ENCODE data around the gene LTA. TPM values are rescaled to one million over a fixed set of nuclear protein-coding genes. Genes with fewer than 3 reads are reported as not detected.

The LTA gene
- total and polyA plus RNA-seq, 4 donors, result 0.05 TPM; not detected in 3

DNA sequence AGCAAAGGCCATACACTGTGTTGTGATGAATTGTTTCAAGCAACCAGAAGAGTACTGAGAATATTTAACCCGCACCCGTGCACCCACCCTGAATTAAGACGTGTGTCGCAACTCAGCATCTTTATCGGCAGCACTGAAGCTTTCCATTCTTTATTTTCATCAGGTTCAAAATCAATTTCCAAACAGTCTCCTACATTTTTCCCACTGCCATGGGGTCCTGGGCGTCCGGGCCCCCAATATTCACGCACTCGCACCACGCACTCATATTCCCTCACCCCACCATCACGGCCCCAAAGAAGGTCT lies 8.3 kb downstream of the LTA start:
- no peaks in the 10 kb centered on the region for H3K27me3 ChIP-seq (ENCODE audit: control insufficient read depth in 4 of 4, insufficient read depth in 4 of 4, low read length in 3 of 4)
- H3K27ac ChIP-seq (ENCODE audit: low read depth in 1 of 2, low read length in 2 of 2), result peak overlapping the region; percentile 63 to 73
- H3K9ac ChIP-seq (ENCODE audit: low read depth in 1 of 2, low read length in 2 of 2), result peak overlapping the region in 1 of 2 donors; percentile 47
- no peak for DNase-seq (ENCODE audit: low spot score)
- H3K9me3 ChIP-seq (ENCODE audit: control insufficient read depth in 4 of 4, low read length in 3 of 4), result no peaks in the 10 kb centered on the region
- 42% methylated on average over 11 of the region's 11 CpGs for WGBS
- no peaks in the 10 kb centered on the region for H3K36me3 ChIP-seq (ENCODE audit: control insufficient read depth in 4 of 4, insufficient read depth in 3 of 4, low read depth in 1 of 4, low read length in 3 of 4)
- no peak for TF ChIP-seq EGR1 (IDR thresholded peaks at IDR 0.05; ENCODE audit: low read depth in 2 of 2)
- TF ChIP-seq FOXA2 (IDR thresholded peaks at IDR 0.05), result no peak
- TF ChIP-seq, protein P1, sequence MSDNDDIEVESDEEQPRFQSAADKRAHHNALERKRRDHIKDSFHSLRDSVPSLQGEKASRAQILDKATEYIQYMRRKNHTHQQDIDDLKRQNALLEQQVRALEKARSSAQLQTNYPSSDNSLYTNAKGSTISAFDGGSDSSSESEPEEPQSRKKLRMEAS (IDR thresholded peaks at IDR 0.05), result no peak
- TF ChIP-seq, protein P2, sequence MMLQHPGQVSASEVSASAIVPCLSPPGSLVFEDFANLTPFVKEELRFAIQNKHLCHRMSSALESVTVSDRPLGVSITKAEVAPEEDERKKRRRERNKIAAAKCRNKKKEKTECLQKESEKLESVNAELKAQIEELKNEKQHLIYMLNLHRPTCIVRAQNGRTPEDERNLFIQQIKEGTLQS (IDR thresholded peaks at IDR 0.05), result no peak
- TF ChIP-seq SP1 (IDR thresholded peaks at IDR 0.05), result no peak
- TF ChIP-seq NR2F2 (IDR thresholded peaks at IDR 0.05), result no peak
- no peak for TF ChIP-seq YY1 (IDR thresholded peaks at IDR 0.05)
- no peak for TF ChIP-seq HNF4G (IDR thresholded peaks at IDR 0.05)
- no peak for TF ChIP-seq HNF4A (conservative IDR thresholded peaks at IDR 0.05)
- TF ChIP-seq, protein P3, sequence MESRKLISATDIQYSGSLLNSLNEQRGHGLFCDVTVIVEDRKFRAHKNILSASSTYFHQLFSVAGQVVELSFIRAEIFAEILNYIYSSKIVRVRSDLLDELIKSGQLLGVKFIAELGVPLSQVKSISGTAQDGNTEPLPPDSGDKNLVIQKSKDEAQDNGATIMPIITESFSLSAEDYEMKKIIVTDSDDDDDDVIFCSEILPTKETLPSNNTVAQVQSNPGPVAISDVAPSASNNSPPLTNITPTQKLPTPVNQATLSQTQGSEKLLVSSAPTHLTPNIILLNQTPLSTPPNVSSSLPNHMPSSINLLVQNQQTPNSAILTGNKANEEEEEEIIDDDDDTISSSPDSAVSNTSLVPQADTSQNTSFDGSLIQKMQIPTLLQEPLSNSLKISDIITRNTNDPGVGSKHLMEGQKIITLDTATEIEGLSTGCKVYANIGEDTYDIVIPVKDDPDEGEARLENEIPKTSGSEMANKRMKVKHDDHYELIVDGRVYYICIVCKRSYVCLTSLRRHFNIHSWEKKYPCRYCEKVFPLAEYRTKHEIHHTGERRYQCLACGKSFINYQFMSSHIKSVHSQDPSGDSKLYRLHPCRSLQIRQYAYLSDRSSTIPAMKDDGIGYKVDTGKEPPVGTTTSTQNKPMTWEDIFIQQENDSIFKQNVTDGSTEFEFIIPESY (IDR thresholded peaks at IDR 0.05), result no peak
- no peak for TF ChIP-seq JUND (IDR thresholded peaks at IDR 0.05)
- TF ChIP-seq, protein P4, sequence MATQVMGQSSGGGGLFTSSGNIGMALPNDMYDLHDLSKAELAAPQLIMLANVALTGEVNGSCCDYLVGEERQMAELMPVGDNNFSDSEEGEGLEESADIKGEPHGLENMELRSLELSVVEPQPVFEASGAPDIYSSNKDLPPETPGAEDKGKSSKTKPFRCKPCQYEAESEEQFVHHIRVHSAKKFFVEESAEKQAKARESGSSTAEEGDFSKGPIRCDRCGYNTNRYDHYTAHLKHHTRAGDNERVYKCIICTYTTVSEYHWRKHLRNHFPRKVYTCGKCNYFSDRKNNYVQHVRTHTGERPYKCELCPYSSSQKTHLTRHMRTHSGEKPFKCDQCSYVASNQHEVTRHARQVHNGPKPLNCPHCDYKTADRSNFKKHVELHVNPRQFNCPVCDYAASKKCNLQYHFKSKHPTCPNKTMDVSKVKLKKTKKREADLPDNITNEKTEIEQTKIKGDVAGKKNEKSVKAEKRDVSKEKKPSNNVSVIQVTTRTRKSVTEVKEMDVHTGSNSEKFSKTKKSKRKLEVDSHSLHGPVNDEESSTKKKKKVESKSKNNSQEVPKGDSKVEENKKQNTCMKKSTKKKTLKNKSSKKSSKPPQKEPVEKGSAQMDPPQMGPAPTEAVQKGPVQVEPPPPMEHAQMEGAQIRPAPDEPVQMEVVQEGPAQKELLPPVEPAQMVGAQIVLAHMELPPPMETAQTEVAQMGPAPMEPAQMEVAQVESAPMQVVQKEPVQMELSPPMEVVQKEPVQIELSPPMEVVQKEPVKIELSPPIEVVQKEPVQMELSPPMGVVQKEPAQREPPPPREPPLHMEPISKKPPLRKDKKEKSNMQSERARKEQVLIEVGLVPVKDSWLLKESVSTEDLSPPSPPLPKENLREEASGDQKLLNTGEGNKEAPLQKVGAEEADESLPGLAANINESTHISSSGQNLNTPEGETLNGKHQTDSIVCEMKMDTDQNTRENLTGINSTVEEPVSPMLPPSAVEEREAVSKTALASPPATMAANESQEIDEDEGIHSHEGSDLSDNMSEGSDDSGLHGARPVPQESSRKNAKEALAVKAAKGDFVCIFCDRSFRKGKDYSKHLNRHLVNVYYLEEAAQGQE (IDR thresholded peaks at IDR 0.05), result no peak
- TF ChIP-seq FOXA1 (IDR thresholded peaks at IDR 0.05), result no peak
- no peak for TF ChIP-seq TAF1 (conservative IDR thresholded peaks at IDR 0.05)
- no peak for TF ChIP-seq RXRA (IDR thresholded peaks at IDR 0.05)
- no peak for TF ChIP-seq GABPA (IDR thresholded peaks at IDR 0.05 in 1 of 2, conservative IDR thresholded peaks at IDR 0.05 in 1 of 2)
- no peak for TF ChIP-seq RAD21 (IDR thresholded peaks at IDR 0.05)
- no peak for TF ChIP-seq CTCF (IDR thresholded peaks at IDR 0.05; ENCODE audit: low read depth, low read length, missing input control)
- peak overlapping the region in 2 of 3 donors; percentile 74 to 78 for H3K4me3 ChIP-seq (ENCODE audit: low read depth in 1 of 3, low read length in 3 of 3)
- H3K4me1 ChIP-seq (ENCODE audit: control insufficient read depth in 4 of 4, insufficient read depth in 4 of 4, low read length in 3 of 4), result peaks cover 0 to 16% (median 6%) of the 10 kb centered on the region in 4 donors

Data from liver (tissue), 9 donors.